Thoracic aorta (tissue), 2 donors: Measurements from ENCODE around the gene KLRC4. TPM values are rescaled to one million over a fixed set of nuclear protein-coding genes. Genes with fewer than 3 reads are reported as not detected.
"Not testable (repeated sequence)": the region's sequence is repeated elsewhere in the genome, so short reads cannot be mapped to it uniquely, and the experiment has no call there.

Source experiments
- ATAC-seq: fragments of 150-250 bp; one replicate; pipeline ENCODE4 v1.8.0; 2017; ENCODE audit warnings: low read depth; ENCODE audit not compliant: insufficient number of reproducible peaks, low FRiP score
- DNase-seq: peaks from one replicate; pipeline ENCODE4 v3.0.0-alpha.2; 2020; ENCODE audit warnings: low spot score
- H3K27ac ChIP-seq, 2 donors: fragments of 200-600 bp; sonication (generic); 1 replicate in 1 of 2; 2 replicates in 1 of 2; pipeline ENCODE4 v1.5.1; 2016; ENCODE audit warnings: mild to moderate bottlenecking in 2 of 2, moderate library complexity in 2 of 2
- H3K27me3 ChIP-seq: fragments of 200-600 bp; sonication (generic); replicated peaks from 2 replicates; pipeline ENCODE4 v1.6.0; 2016; ENCODE audit warnings: mild to moderate bottlenecking; ENCODE audit not compliant: insufficient read depth
- H3K36me3 ChIP-seq: fragments of 200-600 bp; sonication (generic); one replicate; pipeline ENCODE4 v1.5.1; 2016
- H3K4me1 ChIP-seq, 2 donors: fragments of 200-600 bp; sonication (generic); 1 replicate in 1 of 2; 2 replicates in 1 of 2; pipeline versions ENCODE4 v1.5.1 to v1.6.0; 2016; ENCODE audit warnings: low read depth in 2 of 2, mild to moderate bottlenecking in 1 of 2; ENCODE audit not compliant: control insufficient read depth in 1 of 2
- H3K4me3 ChIP-seq: fragments of 200-600 bp; sonication (generic); 2 replicates; pipeline ENCODE4 v1.5.1; 2016; ENCODE audit warnings: mild to moderate bottlenecking
- H3K9me3 ChIP-seq: fragments of 200-600 bp; sonication (generic); 2 replicates; pipeline ENCODE4 v1.5.1; 2016
- CTCF ChIP-seq: fragments of 200-600 bp; sonication (generic); IDR thresholded peaks from one replicate; pipeline ENCODE4 v1.5.1; 2019; ENCODE audit warnings: antibody characterized with exemption
- total RNA-seq, 2 donors: library from RNA; depleted of rRNA; stranded (reverse); fragments of >200 nt; gene quantifications; one replicate each; pipeline versions ENCODE4 v1.1.0 to v1.2.3, GENCODE V29; 2016

Gene KLRC4
- total RNA-seq, 2 donors from 2014 or later, result 0.54 to 4.2 TPM

GRCh38 chr12:10453156-10453555 lies 43.6 kb upstream of the KLRC4 start, which contains the start of gene KLRC1:
Gene KLRC1 (minus strand): TSS chr12:10453377. CDS start chr12:10451156, 2,221 bp downstream.
- H3K36me3 ChIP-seq, result no peaks in the 10 kb centered on the region
- H3K4me1 ChIP-seq, result no peaks in the 10 kb centered on the region
- no peak within 1 kb of the TSS for H3K4me3 ChIP-seq
- ATAC-seq, result no peak
- no peak for DNase-seq
- peaks cover 14% of the 10 kb centered on the region for H3K9me3 ChIP-seq
- H3K27me3 ChIP-seq, result no peaks in the 10 kb centered on the region
- no peak for TF ChIP-seq CTCF
- no peak within 1 kb of the TSS for H3K27ac ChIP-seq

- H3K4me3 ChIP-seq, result no peak overlapping the region
- TF ChIP-seq CTCF, result no peak
- H3K4me1 ChIP-seq, result no peaks in the 10 kb centered on the region
- ATAC-seq (no peak), DNase-seq (no peak)
- H3K27me3 ChIP-seq, result no peaks in the 10 kb centered on the region
- H3K27ac ChIP-seq, result no peak overlapping the region
- no peaks in the 10 kb centered on the region for H3K36me3 ChIP-seq
- H3K9me3 ChIP-seq, result no peaks in the 10 kb centered on the region
These were observed 38.7 kb upstream of the KLRC4 start for GRCh38 chr12:10448236-10448635.

- not testable (repeated sequence) for H3K36me3 ChIP-seq, H3K9me3 ChIP-seq, H3K4me3 ChIP-seq, DNase-seq, H3K4me1 ChIP-seq, H3K27ac ChIP-seq, ATAC-seq, H3K27me3 ChIP-seq
These were observed 36.5 kb upstream of the KLRC4 start for GRCh38 chr12:10446052-10446451.

- not testable (repeated sequence) for DNase-seq, H3K4me1 ChIP-seq, H3K27me3 ChIP-seq, ATAC-seq, H3K4me3 ChIP-seq, H3K27ac ChIP-seq, H3K36me3 ChIP-seq, H3K9me3 ChIP-seq
These were observed 31.6 kb upstream of the KLRC4 start for GRCh38 chr12:10441144-10441543.

GRCh38 chr12:10439608-10440274 lies 30.2 kb upstream of the KLRC4 start:
- not testable (repeated sequence) for H3K27ac ChIP-seq, H3K4me1 ChIP-seq, H3K36me3 ChIP-seq, DNase-seq, H3K4me3 ChIP-seq, ATAC-seq, H3K9me3 ChIP-seq, H3K27me3 ChIP-seq

- not testable (repeated sequence) for ATAC-seq
These were observed 28.0 kb upstream of the KLRC4 start for GRCh38 chr12:10437601-10438000.

GRCh38 chr12:10435816-10436215 lies 26.3 kb upstream of the KLRC4 start, which contains the start of gene KLRC2:
Gene KLRC2 (minus strand): TSS chr12:10436010. CDS start chr12:10435986, 24 bp downstream.
- DNase-seq, H3K4me1 ChIP-seq, H3K9me3 ChIP-seq, H3K27me3 ChIP-seq, H3K4me3 ChIP-seq, H3K36me3 ChIP-seq, ATAC-seq, H3K27ac ChIP-seq: not testable (repeated sequence)

More at GRCh38 chr12:10437601-10438000, 28.0 kb upstream of the KLRC4 start:
- H3K27me3 ChIP-seq, DNase-seq, H3K4me1 ChIP-seq, H3K4me3 ChIP-seq, H3K9me3 ChIP-seq, H3K36me3 ChIP-seq, H3K27ac ChIP-seq: not testable (repeated sequence)

- not testable (repeated sequence) for H3K9me3 ChIP-seq, H3K27me3 ChIP-seq, H3K4me1 ChIP-seq, H3K4me3 ChIP-seq, DNase-seq, H3K27ac ChIP-seq, ATAC-seq, H3K36me3 ChIP-seq
These were observed 21.1 kb upstream of the KLRC4 start for GRCh38 chr12:10430623-10431022.

GRCh38 chr12:10425938-10426337 lies 16.4 kb upstream of the KLRC4 start:
- DNase-seq, H3K27me3 ChIP-seq, ATAC-seq, H3K27ac ChIP-seq, H3K4me1 ChIP-seq, H3K36me3 ChIP-seq, H3K4me3 ChIP-seq, H3K9me3 ChIP-seq: not testable (repeated sequence)

GRCh38 chr12:10424260-10424899 lies 14.8 kb upstream of the KLRC4 start:
- H3K36me3 ChIP-seq, H3K27ac ChIP-seq, ATAC-seq, H3K27me3 ChIP-seq, H3K4me1 ChIP-seq, DNase-seq, H3K9me3 ChIP-seq, H3K4me3 ChIP-seq: not testable (repeated sequence)

GRCh38 chr12:10422159-10422558 lies 12.6 kb upstream of the KLRC4 start:
- H3K9me3 ChIP-seq, H3K4me1 ChIP-seq, ATAC-seq, DNase-seq, H3K27me3 ChIP-seq, H3K27ac ChIP-seq, H3K4me3 ChIP-seq, H3K36me3 ChIP-seq: not testable (repeated sequence)
